Neutrophil (primary cell): ENCODE data around the gene PRKN.
"Not testable (repeated sequence)": the region's sequence is repeated elsewhere in the genome, so short reads cannot be mapped to it uniquely, and the experiment has no call there.

ENCODE experiments used
- H3K27ac ChIP-seq: fragments of 200-600 bp; sonication (generic); 2 replicates; pipeline ENCODE4 v1.5.1; 2016; ENCODE audit warnings: mild to moderate bottlenecking, moderate library complexity
- H3K27me3 ChIP-seq: fragments of 200-600 bp; sonication (generic); 2 replicates; pipeline ENCODE4 v1.6.0; 2016; ENCODE audit warnings: mild to moderate bottlenecking
- H3K36me3 ChIP-seq: fragments of 200-600 bp; sonication (generic); 2 replicates; pipeline ENCODE4 v1.5.1; 2017
- H3K4me1 ChIP-seq, 2 experiments: fragments of 200-600 bp in 1 of 2; sonication (generic) in 1 of 2; 1 replicate in 1 of 2; 2 replicates in 1 of 2; pipeline versions ENCODE4 v1.5.1 to v1.6.1; 2013 to 2016; ENCODE audit warnings: low read depth in 1 of 2, low read length in 1 of 2, mild to moderate bottlenecking in 1 of 2, moderate library complexity in 1 of 2; ENCODE audit not compliant: control insufficient read depth in 1 of 2, insufficient read depth in 1 of 2
- H3K4me3 ChIP-seq, 2 experiments: fragments of 200-600 bp in 1 of 2; sonication (generic) in 1 of 2; 1 replicate in 1 of 2; 2 replicates in 1 of 2; pipeline ENCODE4 v1.5.1; 2013 to 2016; ENCODE audit warnings: low read depth in 1 of 2, low read length in 1 of 2, mild to moderate bottlenecking in 1 of 2, moderate library complexity in 1 of 2
- H3K9me3 ChIP-seq: fragments of 200-600 bp; sonication (generic); 2 replicates; pipeline ENCODE4 v1.5.1; 2016
- CTCF ChIP-seq: fragments of 200-600 bp; sonication (generic); IDR thresholded peaks from 2 replicates; pipeline ENCODE4 v1.5.1; 2016; ENCODE audit warnings: antibody characterized with exemption

PRKN gene

GRCh38 chr6:162404951-162405350 lies 322.6 kb downstream of the PRKN start:
- Histone ChIP-seq H3K9me3 (no peaks in the 10 kb centered on the region), H3K27me3 (no peaks in the 10 kb centered on the region), H3K4me1 (no peaks in the 10 kb centered on the region), H3K4me3 (no peak overlapping the region), H3K27ac (no peak overlapping the region), H3K36me3 (no peaks in the 10 kb centered on the region)
- no peak for TF ChIP-seq CTCF

- Histone ChIP-seq H3K4me1 (no peaks in the 10 kb centered on the region), H3K4me3 (no peak overlapping the region), H3K9me3 (no peaks in the 10 kb centered on the region), H3K36me3 (no peaks in the 10 kb centered on the region), H3K27me3 (no peaks in the 10 kb centered on the region), H3K27ac (no peak overlapping the region)
- no peak for TF ChIP-seq CTCF
Observed at GRCh38 chr6:162403031-162403430, 324.5 kb downstream of the PRKN start.

GRCh38 chr6:162395181-162395580 lies 332.4 kb downstream of the PRKN start:
- Histone ChIP-seq H3K36me3 (no peaks in the 10 kb centered on the region), H3K27ac (no peak overlapping the region), H3K4me3 (no peak overlapping the region), H3K4me1 (no peaks in the 10 kb centered on the region), H3K9me3 (peaks cover 5% of the 10 kb centered on the region), H3K27me3 (no peaks in the 10 kb centered on the region)
- no peak for TF ChIP-seq CTCF

GRCh38 chr6:162390961-162391811 lies 336.4 kb downstream of the PRKN start:
- not testable (repeated sequence) for H3K27me3 ChIP-seq, H3K4me1 ChIP-seq, H3K4me3 ChIP-seq, H3K9me3 ChIP-seq, H3K27ac ChIP-seq, H3K36me3 ChIP-seq

GRCh38 chr6:162389343-162390085 lies 338.1 kb downstream of the PRKN start:
- no peak overlapping the region for H3K27ac ChIP-seq
- H3K36me3 ChIP-seq, result no peaks in the 10 kb centered on the region
- TF ChIP-seq CTCF, result no peak
- no peaks in the 10 kb centered on the region for H3K4me1 ChIP-seq
- H3K9me3 ChIP-seq, result peaks cover 5% of the 10 kb centered on the region
- no peak overlapping the region for H3K4me3 ChIP-seq
- no peaks in the 10 kb centered on the region for H3K27me3 ChIP-seq

- no peaks in the 10 kb centered on the region for H3K4me1 ChIP-seq
- no peaks in the 10 kb centered on the region for H3K36me3 ChIP-seq
- peaks cover 5% of the 10 kb centered on the region for H3K9me3 ChIP-seq
- H3K27me3 ChIP-seq, result no peaks in the 10 kb centered on the region
- TF ChIP-seq CTCF, result no peak
- no peak overlapping the region for H3K27ac ChIP-seq
- no peak overlapping the region for H3K4me3 ChIP-seq
Observed at GRCh38 chr6:162388383-162388777, 339.2 kb downstream of the PRKN start.
